H1 (cell line): Measurements from ENCODE around the gene ITGB4. TPM values are rescaled to one million over a fixed set of nuclear protein-coding genes. Genes with fewer than 3 reads are reported as not detected.
A peak's percentile ranks its signal among the peaks of the same experiment; 100 is the strongest.

Experiments
- CTCF ChIA-PET: fragments of 300-600 bp; sonication (Branson Sonifier 250); formaldehyde crosslinking; loops from one replicate; lab custom pipeline; 2021; ENCODE audit not compliant: partially characterized antibody; lab: Charles Lee
- POLR2A ChIA-PET: fragments of 300-600 bp; sonication (Branson Sonifier 250); formaldehyde crosslinking; loops from one replicate; lab custom pipeline; 2021; ENCODE audit warnings: inconsistent platforms; ENCODE audit not compliant: partially characterized antibody; lab: Charles Lee
- DNase-seq, 2 experiments: peaks; one replicate each; pipeline versions ENCODE4 v3.0.0 to v3.0.0-alpha.2; 2010 to 2022; ENCODE audit warnings: low spot score in 2 of 2, low read depth in 1 of 2, mixed read lengths in 1 of 2
- FAIRE-seq: peaks from 2 replicates; lab custom pipeline; 2011; peaks lifted over from hg19 to GRCh38; lab: Jason Lieb, UNC
- H2AFZ ChIP-seq: 2 replicates; pipeline ENCODE4 v1.8.1; 2012; ENCODE audit warnings: low read length, inconsistent platforms
- H2AK5ac ChIP-seq: 2 replicates; pipeline ENCODE4 v1.6.1; 2013; ENCODE audit warnings: low read depth, low read length
- H2BK120ac ChIP-seq: replicated peaks from 2 replicates; pipeline ENCODE3; 2013; ENCODE audit warnings: low read depth, low read length, inconsistent platforms
- H2BK12ac ChIP-seq: 2 replicates; pipeline ENCODE4 v1.6.1; 2013; ENCODE audit warnings: low read depth, low read length
- H2BK15ac ChIP-seq: 2 replicates; pipeline ENCODE4 v1.6.1; 2013; ENCODE audit warnings: low read length
- H2BK20ac ChIP-seq: 2 replicates; pipeline ENCODE4 v1.6.1; 2013; ENCODE audit warnings: low read length
- H2BK5ac ChIP-seq: 2 replicates; pipeline ENCODE4 v1.6.1; 2013; ENCODE audit warnings: low read depth, low read length
- H3K14ac ChIP-seq: 2 replicates; pipeline ENCODE4 v1.6.1; 2013; ENCODE audit warnings: inconsistent platforms; ENCODE audit not compliant: insufficient read length
- H3K18ac ChIP-seq: 2 replicates; pipeline ENCODE4 v1.6.1; 2013; ENCODE audit warnings: low read length; ENCODE audit errors: extremely low read depth
- H3K23ac ChIP-seq: 2 replicates; pipeline ENCODE4 v1.6.1; 2013; ENCODE audit warnings: inconsistent platforms; ENCODE audit not compliant: insufficient read length
- H3K23me2 ChIP-seq: 2 replicates; pipeline ENCODE4 v1.6.1; 2013; ENCODE audit warnings: low read depth, low read length
- H3K27ac ChIP-seq: 2 replicates; pipeline ENCODE4 v1.6.1; 2011; ENCODE audit warnings: low read depth, low read length, inconsistent platforms
- H3K27me3 ChIP-seq, 4 experiments: replicated peaks in 1 of 4; 1 replicate in 1 of 4; 2 replicates in 3 of 4; pipeline versions ENCODE4 v1.6.1 to v1.8.1; 2011 to 2013; ENCODE audit warnings: low read length in 3 of 4, mild to moderate bottlenecking in 3 of 4, inconsistent platforms in 2 of 4, mixed read lengths in 2 of 4, moderate library complexity in 1 of 4; ENCODE audit not compliant: control insufficient read depth in 3 of 4, insufficient read depth in 3 of 4; ENCODE audit errors: extremely low read depth in 1 of 4
- H3K36me3 ChIP-seq, 4 experiments: 2 replicates each; pipeline versions ENCODE4 v1.6.1 to v1.8.1; 2011 to 2013; ENCODE audit warnings: mild to moderate bottlenecking in 4 of 4, low read length in 3 of 4, moderate library complexity in 2 of 4, control low read depth in 1 of 4, inconsistent platforms in 1 of 4; ENCODE audit not compliant: insufficient read depth in 4 of 4, control insufficient read depth in 2 of 4
- H3K4ac ChIP-seq: replicated peaks from 2 replicates; pipeline ENCODE3; 2013; ENCODE audit warnings: low read length, low read depth, mixed read lengths, inconsistent platforms; ENCODE audit not compliant: insufficient read length
- H3K4me1 ChIP-seq, 4 experiments: replicated peaks in 1 of 4; 1 replicate in 1 of 4; 2 replicates in 3 of 4; pipeline versions ENCODE4 v1.6.1 to v1.8.1; 2011 to 2013; ENCODE audit warnings: low read length in 3 of 4, inconsistent platforms in 2 of 4, mixed read lengths in 1 of 4; ENCODE audit not compliant: insufficient read depth in 4 of 4, control insufficient read depth in 3 of 4
- H3K4me2 ChIP-seq, 2 experiments: 2 replicates each; pipeline versions ENCODE4 v1.6.1 to v1.8.1; 2011 to 2013; ENCODE audit warnings: low read depth in 2 of 2, low read length in 2 of 2, control low read depth in 1 of 2, inconsistent platforms in 1 of 2, mild to moderate bottlenecking in 1 of 2; ENCODE audit not compliant: insufficient read depth in 1 of 2
- H3K4me3 ChIP-seq, 4 experiments: fragments of 200-600, 300-600 bp in 1 of 4; sonication (generic), shearing (Covaris generic), sonication (Bioruptor Twin) in 1 of 4; 2 replicates each; pipeline versions ENCODE4 v1.5.1 to v1.8.1; 2011 to 2016; ENCODE audit warnings: low read length in 4 of 4, low read depth in 3 of 4, control low read depth in 2 of 4, inconsistent platforms in 2 of 4, mild to moderate bottlenecking in 2 of 4, mixed read lengths in 1 of 4, moderate library complexity in 1 of 4; ENCODE audit not compliant: insufficient read depth in 2 of 4; ENCODE audit errors: extremely low read depth in 1 of 4
- H3K56ac ChIP-seq: replicated peaks from 2 replicates; pipeline ENCODE3; 2013; ENCODE audit warnings: low read depth, mild to moderate bottlenecking, mixed read lengths, low read length, inconsistent platforms; ENCODE audit not compliant: insufficient read length
- H3K79me1 ChIP-seq: 2 replicates; pipeline ENCODE4 v1.6.1; 2013; ENCODE audit warnings: low read depth, low read length, control low read depth
- H3K79me2 ChIP-seq, 2 experiments: 2 replicates each; pipeline versions ENCODE4 v1.6.1 to v1.8.1; 2012 to 2013; ENCODE audit warnings: low read length in 2 of 2, mild to moderate bottlenecking in 2 of 2, inconsistent platforms in 1 of 2; ENCODE audit not compliant: insufficient read depth in 2 of 2, control insufficient read depth in 1 of 2
- H3K9ac ChIP-seq, 4 experiments: replicated peaks in 1 of 4; 1 replicate in 1 of 4; 2 replicates in 3 of 4; pipeline versions ENCODE4 v1.6.1 to v1.8.1; 2011 to 2013; ENCODE audit warnings: low read depth in 3 of 4, low read length in 3 of 4, control low read depth in 2 of 4, mild to moderate bottlenecking in 2 of 4, moderate library complexity in 2 of 4, inconsistent platforms in 1 of 4; ENCODE audit errors: extremely low read depth in 1 of 4
- H3K9me3 ChIP-seq, 2 experiments: 2 replicates each; pipeline versions ENCODE4 v1.6.1 to v1.8.1; 2012 to 2013; ENCODE audit warnings: mild to moderate bottlenecking in 2 of 2, moderate library complexity in 2 of 2, control low read depth in 1 of 2, inconsistent platforms in 1 of 2, low read depth in 1 of 2, low read length in 1 of 2, mixed read lengths in 1 of 2; ENCODE audit not compliant: insufficient read depth in 2 of 2
- H4K20me1 ChIP-seq, 2 experiments: replicated peaks in 1 of 2; 2 replicates each; pipeline versions ENCODE3 to v1.8.1; 2011 to 2013; ENCODE audit warnings: inconsistent platforms in 2 of 2, low read length in 2 of 2, mild to moderate bottlenecking in 1 of 2; ENCODE audit not compliant: insufficient read depth in 2 of 2, control insufficient read depth in 1 of 2
- H4K5ac ChIP-seq: 2 replicates; pipeline ENCODE4 v1.6.1; 2013; ENCODE audit warnings: low read length, low read depth, mixed read lengths, inconsistent platforms; ENCODE audit not compliant: insufficient read length
- H4K8ac ChIP-seq: 2 replicates; pipeline ENCODE4 v1.8.0; 2013; ENCODE audit warnings: mild to moderate bottlenecking, moderate library complexity, low read length, inconsistent platforms; ENCODE audit not compliant: insufficient read depth; ENCODE audit errors: extremely low read depth
- H4K91ac ChIP-seq: replicated peaks from 2 replicates; pipeline ENCODE3; 2013; ENCODE audit warnings: low read length, mixed read lengths, inconsistent platforms; ENCODE audit not compliant: insufficient read length
- BRCA1 ChIP-seq: IDR thresholded peaks from 2 replicates; pipeline ENCODE4 v1.6.1; 2012; ENCODE audit warnings: low read depth, low read length, improper control_type of control experiment
- HDAC2 ChIP-seq, 2 experiments: fragments of 300-600 bp in 1 of 2; sonication (generic) in 1 of 2; IDR thresholded peaks; 2 replicates each; pipeline ENCODE4 v1.6.1; 2011 to 2012; ENCODE audit warnings: low read depth in 2 of 2, low read length in 2 of 2, mild to moderate bottlenecking in 2 of 2, moderate library complexity in 2 of 2, borderline replicate concordance in 1 of 2, inconsistent platforms in 1 of 2
- SIX5 ChIP-seq: IDR thresholded peaks from 2 replicates; pipeline ENCODE4 v1.6.1; 2011; ENCODE audit warnings: mild to moderate bottlenecking, low read depth, low read length
- SP2 ChIP-seq: IDR thresholded peaks from 2 replicates; pipeline ENCODE4 v1.6.1; 2012; ENCODE audit warnings: mild to moderate bottlenecking, low read length, inconsistent platforms
- TAF1 ChIP-seq: IDR thresholded peaks from 2 replicates; pipeline ENCODE4 v1.6.1; 2011; ENCODE audit warnings: mild to moderate bottlenecking, low read depth, low read length
- USF2 ChIP-seq: IDR thresholded peaks from 2 replicates; pipeline ENCODE4 v1.6.1; 2011; ENCODE audit warnings: low read length, improper control_type of control experiment
- ZNF274 ChIP-seq: IDR thresholded peaks from 2 replicates; pipeline ENCODE4 v1.7.0; 2012; ENCODE audit warnings: low read length, borderline replicate concordance; ENCODE audit errors: extremely low read depth
- WGBS, 2 experiments: shearing (Covaris generic) in 1 of 2; methylation state at CpG; one replicate each; pipeline versions ENCODE4 v1.1.6 to v1.1.7; 2013 to 2015; ENCODE audit warnings: low lambda C conversion rate in 2 of 2, mixed read lengths in 2 of 2, inconsistent platforms in 1 of 2, low coverage in 1 of 2, missing lambda C conversion rate in 1 of 2; ENCODE audit not compliant: insufficient replicate concordance in 2 of 2, insufficient coverage in 1 of 2, insufficient read length in 1 of 2; ENCODE audit errors: extremely low coverage in 1 of 2, missing lambda C conversion rate in 1 of 2; 5-methylcytosine and 5-hydroxymethylcytosine counted together
- polyA plus RNA-seq, 7 experiments: library from polyadenylated mRNA; depleted of rRNA in 3 of 7; stranded (reverse) in 5 of 7; unstranded in 2 of 7; fragments of >200 nt in 5 of 7; fragments of 200-250 nt in 2 of 7; gene quantifications; 1 replicate in 5 of 7; 2 replicates in 1 of 7; 4 replicates in 1 of 7; pipeline versions ENCODE4 v1.2.1 to v1.2.3, GENCODE V29; 2011 to 2013; ENCODE audit warnings: missing spikeins in 2 of 7, mixed read lengths in 2 of 7
- total RNA-seq: library from RNA; stranded (reverse); fragmentation: NEBNext Ultra II Directional; extraction: Animal tissue kit (Norgen Biotek cat#: 25700); gene quantifications from 2 replicates; pipeline ENCODE4 v1.2.1, GENCODE V29; 2021

Gene ITGB4
- total and polyA plus RNA-seq, 2 of the 8 experiments (the other 6 are each of a cell fraction or from before 2014, with no cell fraction given): 5.2 to 5.6 TPM

DNA sequence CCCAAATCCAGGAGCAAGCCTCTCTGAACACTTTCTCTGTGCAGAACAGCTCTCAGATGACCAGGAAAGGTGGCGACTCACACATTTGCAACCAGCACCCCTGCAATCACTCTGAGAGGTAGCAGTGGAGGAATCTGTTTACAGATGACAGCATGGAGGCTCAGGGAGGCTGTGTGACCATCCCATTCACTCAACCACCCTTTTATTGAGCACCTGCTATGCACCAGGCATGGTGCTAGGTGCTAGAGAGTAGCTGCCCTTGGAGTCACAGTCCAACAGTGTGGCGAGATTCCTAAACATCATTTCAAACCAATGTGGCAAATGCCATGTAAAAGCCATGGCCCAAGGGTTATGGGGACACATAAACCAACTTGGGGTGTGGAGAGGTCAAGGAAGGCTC is 1.5 kb upstream of the ITGB4 start:
- Histone ChIP-seq H3K9ac (no peak overlapping the region), H3K79me2 (no peaks in the 10 kb centered on the region), H3K4me2 (no peak overlapping the region; a peak in 1 of 4 replicates), H2AFZ (no peak overlapping the region), H3K4ac (no peak overlapping the region), H2BK5ac (no peak overlapping the region), H2AK5ac (no peak overlapping the region), H3K18ac (no peak overlapping the region), H2BK20ac (no peak overlapping the region; the same call in 1 of the 2 replicates), H3K23me2 (peaks cover 11% of the 10 kb centered on the region; the same call in 1 of the 2 replicates), H3K14ac (no peak overlapping the region), H4K20me1 (no peaks in the 10 kb centered on the region), H3K79me1 (no peaks in the 10 kb centered on the region), H3K4me1 (peaks cover 0 to 8% (median 4%) of the 10 kb centered on the region in 4 experiments; a peak in 3 of 7 replicates), H2BK15ac (peak overlapping the region; percentile 21), H2BK12ac (0 out of 2 replicates have a peak overlapping the region, but pooled peaks have one; percentile 46), H3K9me3 (no peaks in the 10 kb centered on the region), H2BK120ac (no peak overlapping the region), H3K27ac (no peak overlapping the region), H3K27me3 (peaks cover 4 to 30% (median 17%) of the 10 kb centered on the region in 4 experiments; a peak in 6 of 7 replicates), H3K36me3 (no peaks in the 10 kb centered on the region), H4K91ac (no peak overlapping the region), H3K4me3 (no peak overlapping the region), H3K23ac (no peak overlapping the region), H3K56ac (no peak overlapping the region), H4K5ac (no peak overlapping the region), H4K8ac (no peak overlapping the region)
- TF ChIP-seq TAF1 (no peak), USF2 (no peak), SP2 (no peak), BRCA1 (no peak), HDAC2 (IDR thresholded peaks at IDR 0.05; ENCODE audit: borderline replicate concordance in 1 of 2, low read depth in 2 of 2, low read length in 2 of 2) (no peak), SIX5 (no peak), ZNF274 (no peak)
- ChIA-PET POLR2A (interaction anchor here (0.8 to 7.1 kb wide), 7 partner anchors 10 to 137 kb away, joined by 3 to 45 read pairs (median 5); a partner anchor contains a TSS), CTCF (interaction anchor here (0.6 to 4.4 kb wide), 15 partner anchors 9 to 201 kb away, joined by 3 to 20 read pairs (median 4); partner anchors contain the start of gene SMIM5)
- 74% methylated on average over 2 of the region's 2 CpGs; no CpG with 5 or more reads in 1 of the 2 experiments for WGBS, 2 experiments
- FAIRE-seq: no peak
- no peak for DNase-seq
